Measurements from ENCODE around the gene RASGRP2.

RASGRP2 gene

DNA sequence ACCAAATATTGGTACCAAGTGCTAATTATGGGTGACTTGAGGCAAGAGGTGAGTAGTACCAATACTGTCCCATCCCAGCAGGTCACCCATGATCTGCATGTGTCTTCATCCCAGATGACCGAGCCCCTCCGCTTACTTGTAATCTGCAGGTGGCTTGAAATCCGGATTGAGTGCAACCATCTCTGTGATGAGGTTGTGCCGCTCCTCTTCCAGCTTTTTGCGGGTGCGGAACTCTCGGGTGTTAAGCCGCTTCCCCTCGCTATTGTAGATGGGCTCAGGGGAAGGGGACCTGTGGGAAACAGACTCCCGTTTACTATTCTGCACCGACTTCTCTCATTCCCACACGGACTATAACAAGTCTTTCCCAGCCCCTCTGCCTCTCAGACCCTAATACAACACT, 26.2 kb upstream of the RASGRP2 start:
- no peak for DNase-seq

DNA sequence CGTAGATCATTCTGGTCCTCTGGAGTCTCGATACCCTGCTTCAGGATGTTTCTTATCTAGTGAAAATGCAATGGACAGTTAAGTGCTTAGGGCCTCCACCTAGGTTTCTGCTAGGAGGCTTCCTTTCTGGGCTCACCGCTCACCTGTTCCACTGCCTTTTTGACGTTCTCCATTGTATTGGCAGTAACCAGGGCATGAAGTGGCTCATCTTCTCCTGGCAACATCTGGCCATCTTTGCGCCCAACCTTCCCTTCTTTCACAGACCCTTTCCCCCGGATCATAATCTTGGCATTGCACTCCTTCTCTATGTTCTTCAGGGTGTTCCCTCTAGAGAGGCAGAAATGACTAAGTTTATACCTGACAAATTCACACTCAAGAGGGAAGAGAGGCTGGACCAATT, 25.3 kb upstream of the RASGRP2 start:
- no peak for DNase-seq

- DNase-seq: no peak
Measured at GRCh38 chr11:64768300-64768694, 24.4 kb upstream of the RASGRP2 start.

GRCh38 chr11:64767344-64768299, 23.7 kb upstream of the RASGRP2 start:
- peak; percentile 73 for DNase-seq

DNA sequence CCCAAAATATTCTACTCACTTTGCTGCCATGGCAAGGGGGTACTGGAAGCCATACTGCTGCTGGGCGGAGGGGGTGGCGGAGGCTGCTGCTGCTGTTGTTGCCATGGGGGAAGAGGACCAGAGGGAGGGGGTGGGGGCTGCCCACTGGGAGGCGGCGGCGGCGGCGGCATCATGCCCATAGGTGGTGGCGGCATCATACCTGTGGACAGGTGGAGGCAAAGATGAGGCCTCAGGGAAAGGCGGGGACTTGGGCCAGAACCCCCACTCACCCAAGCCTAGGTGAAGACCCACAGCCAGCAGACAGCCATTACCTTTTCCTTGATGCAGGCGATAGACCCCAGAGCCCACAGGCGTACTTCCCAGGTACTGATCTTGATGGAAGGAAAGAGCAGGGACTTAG, 22.9 kb upstream of the RASGRP2 start:
- no peak for DNase-seq

- DNase-seq: no peak
Measured at GRCh38 chr11:64765851-64766665, 22.1 kb upstream of the RASGRP2 start.

GRCh38 chr11:64765291-64765850, 21.4 kb upstream of the RASGRP2 start:
- no peak for DNase-seq

GRCh38 chr11:64764753-64765152, 20.8 kb upstream of the RASGRP2 start:
- no peak for DNase-seq

DNA sequence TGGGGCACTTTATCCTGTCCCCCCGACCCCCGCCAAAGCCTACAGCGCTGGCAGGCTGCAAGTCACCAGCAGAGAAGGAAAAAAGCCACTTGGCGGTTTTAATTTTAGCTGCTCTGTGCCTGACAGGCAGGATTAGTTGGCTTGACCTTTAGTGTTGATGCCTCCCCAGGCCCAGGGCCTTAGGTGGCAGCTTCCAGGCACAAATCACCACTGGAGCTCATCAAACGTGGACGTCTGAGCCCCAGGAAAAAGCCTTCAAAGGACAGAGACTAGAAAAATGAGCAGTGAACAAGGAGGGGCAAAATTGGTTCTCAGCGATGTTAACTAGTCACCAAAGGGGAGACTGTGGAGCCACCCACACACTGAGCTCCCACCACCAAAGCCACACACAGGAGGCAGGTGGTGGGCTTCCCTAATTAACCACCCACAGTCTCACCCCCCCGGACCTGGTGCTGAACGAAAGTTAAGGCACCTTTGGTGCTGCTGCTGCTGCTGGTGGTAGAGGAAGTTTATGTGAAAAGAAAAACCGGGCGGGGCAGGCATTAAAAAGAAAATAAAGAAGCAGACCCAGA, 20.2 kb upstream of the RASGRP2 start:
- DNase-seq: no peak

- DNase-seq: no peak
Measured at GRCh38 chr11:64763526-64764039, 19.6 kb upstream of the RASGRP2 start.

DNA sequence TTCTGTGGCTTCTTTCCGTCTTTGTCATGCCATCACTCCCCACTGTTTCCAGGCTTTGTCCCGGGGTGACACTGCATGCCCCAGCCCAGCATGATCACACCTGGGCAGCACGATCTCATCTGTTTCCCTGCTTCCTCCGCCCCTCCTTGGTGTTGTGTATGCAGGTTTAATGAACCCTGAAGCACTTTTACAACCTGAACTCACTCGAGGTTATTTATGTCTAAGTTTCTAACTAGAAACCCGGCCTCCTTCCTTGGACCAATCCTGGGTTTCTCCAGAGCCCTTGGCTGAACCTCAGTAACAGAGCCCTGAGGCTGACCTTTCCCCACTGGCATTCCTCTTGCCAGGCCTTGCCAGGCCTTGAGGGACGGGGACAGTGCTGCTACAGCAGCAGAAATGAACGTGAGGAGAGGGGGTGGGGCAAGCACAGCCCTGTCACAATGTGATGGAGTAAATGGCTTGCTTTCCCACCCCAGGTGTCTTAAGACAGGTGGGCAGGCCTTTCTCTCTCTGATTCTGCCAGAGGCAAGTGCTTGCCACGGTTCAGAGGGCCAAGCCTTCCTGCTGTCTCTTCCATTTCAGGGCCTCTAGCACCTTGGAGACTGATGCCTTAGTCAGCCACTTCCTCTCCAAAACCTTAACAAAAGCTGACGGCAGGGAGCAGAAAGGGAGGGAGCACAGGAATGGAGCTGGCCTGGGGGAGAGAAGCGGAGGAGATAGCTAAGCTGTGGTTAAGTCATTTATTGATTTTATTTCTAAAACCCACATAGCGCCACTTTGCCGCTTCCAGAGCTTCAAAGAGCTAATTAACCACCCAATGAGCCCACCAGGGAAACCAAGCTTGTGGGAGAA, 19.0 kb upstream of the RASGRP2 start:
- peak; percentile 54 for DNase-seq

- no peak for DNase-seq
Measured at GRCh38 chr11:64762277-64762673, 18.3 kb upstream of the RASGRP2 start.

DNA sequence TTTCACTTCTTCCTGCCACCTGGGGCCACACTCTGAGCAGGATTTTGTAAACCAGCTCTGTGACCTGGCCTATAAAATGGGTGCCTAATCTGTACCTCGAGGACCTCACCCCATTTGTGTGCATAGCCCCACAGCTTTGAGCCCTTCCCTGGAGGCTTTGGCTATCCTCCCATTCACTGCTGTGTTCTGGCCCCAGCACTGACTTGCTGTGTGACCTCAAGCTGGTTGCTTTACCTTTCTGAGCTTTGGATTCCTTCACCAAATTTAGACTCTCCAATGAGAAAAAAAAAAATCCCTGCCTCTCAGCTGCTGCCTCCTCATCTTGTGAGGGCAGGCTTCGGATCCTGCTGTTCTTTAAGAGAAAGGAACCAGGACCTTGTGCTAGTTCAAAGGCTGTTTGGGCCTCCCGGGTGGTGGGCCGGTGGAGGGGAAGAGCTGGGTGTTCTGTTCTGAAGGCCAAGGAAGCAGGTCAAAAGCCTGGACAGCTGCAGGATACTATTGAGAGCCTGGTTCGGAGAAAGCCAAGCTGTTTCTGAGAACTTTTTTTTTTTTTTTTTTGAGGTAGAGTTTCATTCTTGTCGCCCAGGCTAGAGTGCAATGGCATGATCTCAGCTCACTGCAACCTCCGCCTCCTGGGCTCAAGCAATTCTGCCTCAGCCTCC, 16.9 kb upstream of the RASGRP2 start:
- no peak for DNase-seq

- peak; percentile 46 for DNase-seq
Measured at GRCh38 chr11:64759722-64760719, 16.1 kb upstream of the RASGRP2 start, which contains the start of gene PYGM. Gene PYGM (minus strand): TSS chr11:64759974. CDS start chr11:64759898, 76 bp downstream.

- no peak for DNase-seq
Measured at GRCh38 chr11:64759131-64759721, 15.3 kb upstream of the RASGRP2 start.

GRCh38 chr11:64758330-64759079, 14.6 kb upstream of the RASGRP2 start:
- no peak for DNase-seq

DNA sequence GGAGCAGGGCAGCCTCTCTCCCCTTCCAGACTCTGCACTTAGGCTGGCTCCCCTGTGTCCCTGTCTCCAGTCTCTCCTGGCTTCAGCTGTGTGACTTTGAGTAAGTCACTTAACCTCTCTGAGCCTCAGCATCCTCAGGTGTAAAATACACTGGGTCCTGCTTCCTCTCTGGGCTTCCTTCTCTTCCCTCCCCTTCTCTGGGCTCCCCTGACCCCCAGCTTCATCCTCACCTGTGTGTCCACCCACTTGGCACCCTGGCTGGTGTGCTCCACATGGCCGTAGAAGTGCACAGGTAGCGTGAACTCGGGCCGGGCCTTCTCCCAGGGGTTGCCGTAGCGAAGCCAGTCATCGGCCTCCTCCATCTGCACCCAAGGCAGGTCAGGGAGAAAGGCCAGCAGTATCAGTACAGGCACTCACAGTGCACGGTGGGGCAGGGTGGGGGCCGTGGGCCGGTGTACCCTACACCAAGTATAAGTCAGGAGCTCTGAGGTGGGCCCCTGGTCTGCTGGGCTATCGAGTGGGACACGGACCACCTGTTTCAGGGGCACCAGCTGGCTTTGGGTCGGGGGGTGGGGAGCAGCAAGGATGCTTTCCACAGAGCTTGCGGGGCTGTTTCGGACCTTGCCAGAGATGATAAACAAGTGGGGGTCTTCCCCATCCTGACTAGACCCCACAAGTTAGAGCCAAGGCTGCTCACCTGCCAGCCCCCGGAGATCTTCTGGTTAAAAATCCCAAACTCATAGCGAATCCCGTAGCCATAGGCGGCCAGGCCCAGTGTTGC, 13.8 kb upstream of the RASGRP2 start:
- no peak for DNase-seq

Measured in fibroblast of skin of scalp (primary cell).